ENCODE results near the gene ANXA9. TPM values are rescaled to one million over a fixed set of nuclear protein-coding genes. Genes with fewer than 3 reads are reported as not detected.

The ANXA9 gene
- total RNA-seq, 1 experiment from 2014 or later, result 0.04 TPM

- peak; percentile 44 for DNase-seq (ENCODE audit: low spot score)
These were observed 7.3 kb upstream of the ANXA9 start, which contains the start of gene CERS2 for GRCh38 chr1:150974580-150975478. Gene CERS2 (minus strand): TSS chr1:150974835. CDS start chr1:150969090, 5,745 bp downstream.

- DNase-seq (ENCODE audit: low spot score), result no peak
These were observed 5.7 kb upstream of the ANXA9 start for GRCh38 chr1:150976401-150976821.

GRCh38 chr1:150976879-150977694, 5.0 kb upstream of the ANXA9 start:
- DNase-seq (ENCODE audit: low spot score), result peak; percentile 95

GRCh38 chr1:150979092-150980056, 2.7 kb upstream of the ANXA9 start:
- peak; percentile 65 for DNase-seq (ENCODE audit: low spot score)

- no peak for DNase-seq (ENCODE audit: low spot score)
These were observed 801 bp upstream of the ANXA9 start for GRCh38 chr1:150981177-150981804.

- no peak for DNase-seq (ENCODE audit: low spot score)
These were observed 3.2 kb downstream of the ANXA9 start for GRCh38 chr1:150985179-150985825.

GRCh38 chr1:150987924-150988323, 5.8 kb downstream of the ANXA9 start:
- DNase-seq (ENCODE audit: low spot score), result no peak

GRCh38 chr1:150992626-150993025, 10.5 kb downstream of the ANXA9 start:
- DNase-seq (ENCODE audit: low spot score), result no peak

- DNase-seq (ENCODE audit: low spot score), result no peak
These were observed 12.2 kb downstream of the ANXA9 start for GRCh38 chr1:150994248-150994647.

GRCh38 chr1:150995460-150995859, 13.4 kb downstream of the ANXA9 start:
- no peak for DNase-seq (ENCODE audit: low spot score)

- DNase-seq (ENCODE audit: low spot score), result no peak
These were observed 13.8 kb downstream of the ANXA9 start for GRCh38 chr1:150995896-150996295.

GRCh38 chr1:150997126-150997872, 15.2 kb downstream of the ANXA9 start:
- no peak for DNase-seq (ENCODE audit: low spot score)

GRCh38 chr1:150997949-150998348, 15.9 kb downstream of the ANXA9 start:
- DNase-seq (ENCODE audit: low spot score), result no peak

GRCh38 chr1:150999051-150999674, 17.1 kb downstream of the ANXA9 start:
- peak; percentile 80 for DNase-seq (ENCODE audit: low spot score)

- DNase-seq (ENCODE audit: low spot score), result no peak
These were observed 17.8 kb downstream of the ANXA9 start for GRCh38 chr1:150999926-151000325.

GRCh38 chr1:151000408-151000807, 18.3 kb downstream of the ANXA9 start:
- DNase-seq (ENCODE audit: low spot score), result no peak

GRCh38 chr1:151001602-151002001, 19.5 kb downstream of the ANXA9 start:
- no peak for DNase-seq (ENCODE audit: low spot score)

- DNase-seq (ENCODE audit: low spot score), result no peak
These were observed 20.0 kb downstream of the ANXA9 start for GRCh38 chr1:151002051-151002450.

GRCh38 chr1:151002611-151003010, 20.5 kb downstream of the ANXA9 start:
- no peak for DNase-seq (ENCODE audit: low spot score)

All from H4 (cell line).